Neuronal stem cell (in vitro differentiated cells): ENCODE results near the gene CSMD2.

ENCODE experiments used
- DNase-seq: peaks from one replicate; pipeline ENCODE4 v3.0.0-alpha.2; 2013; ENCODE audit warnings: low spot score
- H2AFZ ChIP-seq: one replicate; pipeline ENCODE4 v1.6.1; 2013; ENCODE audit warnings: mild to moderate bottlenecking, low read length, inconsistent platforms
- H2AK5ac ChIP-seq: 2 replicates; pipeline ENCODE4 v1.6.1; 2013; ENCODE audit warnings: low read depth, mild to moderate bottlenecking, inconsistent platforms, low read length, moderate library complexity, mixed read lengths
- H2BK120ac ChIP-seq: 2 replicates; pipeline ENCODE4 v1.6.1; 2013; ENCODE audit warnings: low read depth, mild to moderate bottlenecking, inconsistent platforms, low read length, moderate library complexity, mixed read lengths
- H2BK12ac ChIP-seq: one replicate; pipeline ENCODE4 v1.6.1; 2013; ENCODE audit warnings: low read length, inconsistent platforms
- H2BK15ac ChIP-seq: 2 replicates; pipeline ENCODE4 v1.6.1; 2013; ENCODE audit warnings: mild to moderate bottlenecking, low read length, inconsistent platforms, mixed read lengths
- H2BK5ac ChIP-seq: one replicate; pipeline ENCODE4 v1.6.1; 2013; ENCODE audit warnings: inconsistent platforms, mild to moderate bottlenecking, low read length, moderate library complexity
- H3K14ac ChIP-seq: one replicate; pipeline ENCODE4 v1.6.1; 2013; ENCODE audit warnings: low read length, inconsistent platforms
- H3K18ac ChIP-seq: 2 replicates; pipeline ENCODE4 v1.6.1; 2013; ENCODE audit warnings: low read length, inconsistent platforms
- H3K23ac ChIP-seq: 2 replicates; pipeline ENCODE4 v1.6.1; 2013; ENCODE audit warnings: low read depth, mild to moderate bottlenecking, mixed read lengths, low read length, inconsistent platforms; ENCODE audit not compliant: poor library complexity
- H3K27ac ChIP-seq: replicated peaks from 3 replicates; pipeline ENCODE4 v1.5.1; 2013; ENCODE audit warnings: low read length, inconsistent platforms
- H3K27me3 ChIP-seq, 3 experiments: 2 replicates each; pipeline ENCODE4 v1.6.1; 2013; ENCODE audit warnings: low read length in 3 of 3, mild to moderate bottlenecking in 2 of 3, inconsistent platforms in 1 of 3, low read depth in 1 of 3, mixed read lengths in 1 of 3, moderate library complexity in 1 of 3; ENCODE audit not compliant: control insufficient read depth in 3 of 3, insufficient read depth in 3 of 3
- H3K36me3 ChIP-seq, 2 donors: replicated peaks in 1 of 2; 2 replicates each; pipeline ENCODE4 v1.6.1; 2013; ENCODE audit warnings: low read length in 2 of 2; ENCODE audit not compliant: control insufficient read depth in 2 of 2, insufficient read depth in 2 of 2
- H3K4ac ChIP-seq: 2 replicates; pipeline ENCODE4 v1.6.1; 2013; ENCODE audit warnings: inconsistent platforms, mild to moderate bottlenecking, low read length, moderate library complexity
- H3K4me1 ChIP-seq, 2 donors: 1 replicate in 1 of 2; 2 replicates in 1 of 2; pipeline ENCODE4 v1.6.1; 2013; ENCODE audit warnings: low read length in 2 of 2, low read depth in 1 of 2; ENCODE audit not compliant: control insufficient read depth in 2 of 2, insufficient read depth in 1 of 2
- H3K4me2 ChIP-seq: one replicate; pipeline ENCODE4 v1.6.1; 2013; ENCODE audit warnings: mild to moderate bottlenecking, low read length, inconsistent platforms; ENCODE audit not compliant: insufficient read depth, poor library complexity, severe bottlenecking
- H3K4me3 ChIP-seq, 2 donors: 2 replicates each; pipeline ENCODE4 v1.5.1; 2013; ENCODE audit warnings: low read length in 2 of 2, mild to moderate bottlenecking in 2 of 2, inconsistent platforms in 1 of 2, moderate library complexity in 1 of 2
- H3K79me1 ChIP-seq: one replicate; pipeline ENCODE4 v1.6.1; 2013; ENCODE audit warnings: low read depth, mild to moderate bottlenecking, inconsistent platforms, low read length, moderate library complexity
- H3K9ac ChIP-seq: one replicate; pipeline ENCODE4 v1.6.1; 2013; ENCODE audit warnings: mild to moderate bottlenecking, low read depth, low read length, inconsistent platforms; ENCODE audit not compliant: poor library complexity
- H3K9me3 ChIP-seq, 2 donors: replicated peaks in 1 of 2; 2 replicates each; pipeline versions ENCODE3 to v1.6.1; 2013; ENCODE audit warnings: low read length in 2 of 2, mild to moderate bottlenecking in 2 of 2, inconsistent platforms in 1 of 2, low read depth in 1 of 2, mixed read lengths in 1 of 2, moderate library complexity in 1 of 2; ENCODE audit not compliant: control insufficient read depth in 2 of 2, insufficient read depth in 1 of 2
- H4K8ac ChIP-seq: one replicate; pipeline ENCODE4 v1.6.1; 2013; ENCODE audit warnings: low read depth, mild to moderate bottlenecking, inconsistent platforms, low read length, moderate library complexity
- H4K91ac ChIP-seq: one replicate; pipeline ENCODE4 v1.6.1; 2013; ENCODE audit warnings: low read length, low read depth, mild to moderate bottlenecking, inconsistent platforms; ENCODE audit not compliant: poor library complexity
- WGBS, 2 donors: extraction: QIAGEN DNeasy Blood & Tissue Kit; methylation state at CpG; one replicate each; pipeline ENCODE4 v1.1.7; 2013; ENCODE audit warnings: missing lambda C conversion rate in 2 of 2, mixed read lengths in 1 of 2; ENCODE audit not compliant: insufficient read length in 2 of 2, insufficient replicate concordance in 1 of 2; ENCODE audit errors: extremely low coverage in 2 of 2; 5-methylcytosine and 5-hydroxymethylcytosine counted together

CSMD2 gene

DNA sequence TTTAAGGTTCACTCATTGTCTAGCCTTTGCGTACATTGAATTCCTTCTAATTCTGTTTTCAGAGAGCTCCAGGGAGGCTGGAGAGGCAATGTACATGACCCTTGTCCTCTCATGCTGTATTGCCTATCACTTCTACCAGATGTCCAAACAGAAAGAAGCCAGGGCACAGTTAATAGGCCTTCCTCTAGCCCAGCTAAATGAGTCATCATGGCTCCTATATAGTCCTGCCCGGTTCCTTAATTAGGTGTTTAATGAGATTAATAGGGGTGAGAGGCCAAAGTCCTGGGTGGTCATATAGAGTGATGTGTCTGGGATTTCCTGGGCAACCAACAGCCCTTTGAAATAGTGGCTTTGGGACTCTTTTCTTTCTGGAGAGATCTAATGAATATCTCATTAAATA lies 616.3 kb downstream of the CSMD2 start:
- Histone ChIP-seq H2BK5ac (no peak overlapping the region), H3K4ac (no peak overlapping the region), H3K36me3 (no peaks in the 10 kb centered on the region), H3K27ac (no peak overlapping the region), H3K79me1 (no peaks in the 10 kb centered on the region), H2AFZ (no peak overlapping the region), H3K4me2 (no peak overlapping the region), H3K14ac (no peak overlapping the region), H2BK120ac (no peak overlapping the region), H3K9ac (no peak overlapping the region), H2BK12ac (no peak overlapping the region), H2AK5ac (no peak overlapping the region), H3K4me3 (no peak overlapping the region), H3K27me3 (peaks cover 0 to 12% (median 0%) of the 10 kb centered on the region in 3 experiments), H4K91ac (no peak overlapping the region), H4K8ac (no peak overlapping the region), H3K23ac (no peak overlapping the region), H3K4me1 (no peaks in the 10 kb centered on the region), H3K9me3 (peaks cover 0 to 7% of the 10 kb centered on the region in 2 donors), H2BK15ac (no peak overlapping the region), H3K18ac (no peak overlapping the region)
- WGBS, 2 donors, result no CpG with 5 or more reads among the region's 2 CpGs
- DNase-seq, result no peak

DNA sequence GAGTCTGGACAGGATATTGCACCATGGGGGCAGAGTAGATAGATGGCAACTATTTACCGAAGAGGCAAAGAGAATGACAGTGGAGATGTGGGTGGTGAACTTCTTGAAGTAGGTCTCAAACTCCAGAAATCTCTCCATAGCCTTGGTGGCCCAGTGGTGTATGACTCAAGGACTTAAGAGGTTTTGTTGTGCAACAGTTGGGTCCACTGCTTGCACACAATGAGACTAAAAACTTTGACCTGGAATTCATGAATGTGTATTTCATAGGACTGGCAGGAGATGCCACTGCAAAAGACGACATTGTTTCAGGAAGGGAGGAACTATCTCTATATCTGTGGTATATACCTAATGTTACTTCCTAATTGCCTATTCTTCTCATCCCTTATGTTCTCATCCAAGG lies 616.7 kb downstream of the CSMD2 start:
- H3K9me3 ChIP-seq, result peaks cover 0 to 7% of the 10 kb centered on the region in 2 donors
- no peak overlapping the region for H2AFZ ChIP-seq
- peaks cover 0 to 13% (median 0%) of the 10 kb centered on the region in 3 experiments for H3K27me3 ChIP-seq
- no peak overlapping the region for H2BK15ac ChIP-seq
- H2AK5ac ChIP-seq, result no peak overlapping the region
- H4K8ac ChIP-seq, result no peak overlapping the region
- H3K79me1 ChIP-seq, result no peaks in the 10 kb centered on the region
- DNase-seq, result no peak
- H4K91ac ChIP-seq, result no peak overlapping the region
- no peak overlapping the region for H3K14ac ChIP-seq
- H2BK12ac ChIP-seq, result no peak overlapping the region
- no peak overlapping the region for H3K23ac ChIP-seq
- H3K4me2 ChIP-seq, result no peak overlapping the region
- no peak overlapping the region for H3K18ac ChIP-seq
- no peak overlapping the region for H3K9ac ChIP-seq
- WGBS, 2 donors, result no CpG with 5 or more reads among the region's 2 CpGs
- H2BK120ac ChIP-seq, result no peak overlapping the region
- H3K4ac ChIP-seq, result no peak overlapping the region
- H3K27ac ChIP-seq, result no peak overlapping the region
- H2BK5ac ChIP-seq, result no peak overlapping the region
- H3K4me3 ChIP-seq, result no peak overlapping the region
- H3K36me3 ChIP-seq, result no peaks in the 10 kb centered on the region
- H3K4me1 ChIP-seq, result no peaks in the 10 kb centered on the region

DNA sequence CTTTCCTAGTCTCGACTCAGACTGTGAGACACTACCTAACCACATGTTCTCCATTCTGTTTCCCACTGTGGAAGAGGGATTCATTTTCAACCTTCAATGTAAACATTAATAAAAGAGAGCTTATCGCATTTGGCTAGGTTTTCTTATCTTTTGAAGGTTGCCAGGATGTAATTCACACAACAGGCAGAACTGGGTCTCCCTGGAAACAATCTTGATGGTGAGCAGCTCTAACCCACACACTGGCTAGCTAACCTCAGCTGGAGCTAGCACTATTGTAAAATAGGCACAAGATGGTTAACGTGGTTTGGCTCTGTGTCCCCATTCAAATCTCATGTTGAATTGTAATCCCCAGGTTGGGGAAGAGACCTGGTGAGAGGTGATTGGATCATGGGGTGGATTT lies 617.5 kb downstream of the CSMD2 start:
- H2AK5ac ChIP-seq, result no peak overlapping the region
- H2BK120ac ChIP-seq, result no peak overlapping the region
- no peak overlapping the region for H2BK15ac ChIP-seq
- H3K79me1 ChIP-seq, result no peaks in the 10 kb centered on the region
- no peak overlapping the region for H4K8ac ChIP-seq
- H2AFZ ChIP-seq, result no peak overlapping the region
- H3K27me3 ChIP-seq, result peaks cover 0 to 14% (median 0%) of the 10 kb centered on the region in 3 experiments
- H3K23ac ChIP-seq, result no peak overlapping the region
- no peak overlapping the region for H3K9ac ChIP-seq
- H2BK5ac ChIP-seq, result no peak overlapping the region
- peaks cover 0 to 7% of the 10 kb centered on the region in 2 donors for H3K9me3 ChIP-seq
- H3K4me3 ChIP-seq, result no peak overlapping the region
- no peaks in the 10 kb centered on the region for H3K36me3 ChIP-seq
- no peak overlapping the region for H4K91ac ChIP-seq
- no peak overlapping the region for H2BK12ac ChIP-seq
- H3K4me1 ChIP-seq, result no peaks in the 10 kb centered on the region
- no peak overlapping the region for H3K4me2 ChIP-seq
- no CpG with 5 or more reads among the region's 3 CpGs for WGBS, 2 donors
- no peak for DNase-seq
- H3K18ac ChIP-seq, result no peak overlapping the region
- no peak overlapping the region for H3K14ac ChIP-seq
- H3K4ac ChIP-seq, result no peak overlapping the region
- H3K27ac ChIP-seq, result no peak overlapping the region

DNA sequence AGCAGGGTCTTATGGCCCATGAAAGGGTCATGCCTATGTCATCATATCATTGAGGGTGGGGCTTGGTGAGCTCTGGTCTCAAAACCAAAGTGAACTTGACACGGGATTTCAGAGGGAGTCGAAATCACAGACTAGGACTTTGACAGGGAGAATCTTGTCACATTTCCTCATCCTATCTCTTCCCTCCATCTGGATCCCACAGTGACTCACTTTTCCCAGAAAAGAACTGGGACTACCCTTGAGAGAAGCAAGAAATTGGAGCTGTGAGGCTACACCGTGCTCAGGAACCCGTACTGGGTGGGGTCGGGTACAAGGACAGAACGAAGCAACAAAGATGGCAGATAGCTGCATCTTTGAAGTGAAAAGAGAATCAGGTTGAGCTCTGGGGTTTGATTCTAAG lies 623.1 kb downstream of the CSMD2 start:
- H3K4ac ChIP-seq, result no peak overlapping the region
- no peak overlapping the region for H3K23ac ChIP-seq
- H3K9me3 ChIP-seq, result no peaks in the 10 kb centered on the region
- no peak overlapping the region for H4K8ac ChIP-seq
- H3K4me2 ChIP-seq, result no peak overlapping the region
- no peak for DNase-seq
- no peak overlapping the region for H3K4me3 ChIP-seq
- H2BK15ac ChIP-seq, result no peak overlapping the region
- no peak overlapping the region for H3K9ac ChIP-seq
- H2AFZ ChIP-seq, result no peak overlapping the region
- H2BK120ac ChIP-seq, result no peak overlapping the region
- no peak overlapping the region for H3K18ac ChIP-seq
- H4K91ac ChIP-seq, result no peak overlapping the region
- no peak overlapping the region for H2AK5ac ChIP-seq
- H3K27me3 ChIP-seq, result peaks cover 0 to 19% (median 0%) of the 10 kb centered on the region in 3 experiments
- no peak overlapping the region for H3K27ac ChIP-seq
- H2BK12ac ChIP-seq, result no peak overlapping the region
- no peaks in the 10 kb centered on the region for H3K4me1 ChIP-seq
- no peaks in the 10 kb centered on the region for H3K36me3 ChIP-seq
- WGBS, 2 donors, result no CpG with 5 or more reads among the region's 6 CpGs
- H3K14ac ChIP-seq, result no peak overlapping the region
- no peaks in the 10 kb centered on the region for H3K79me1 ChIP-seq
- H2BK5ac ChIP-seq, result no peak overlapping the region
